HFF-Myc (cell line): ENCODE data around the gene CEP55.

ENCODE experiments used
- DNase-seq: peaks from one replicate; pipeline ENCODE4 v3.0.0-alpha.2; 2011; ENCODE audit warnings: low read depth; ENCODE audit errors: extremely low read depth
- H3K4me3 ChIP-seq: replicated peaks from 2 replicates; pipeline ENCODE4 v1.5.1; 2011; ENCODE audit warnings: low read depth, mild to moderate bottlenecking, control low read depth, low read length
- CTCF ChIP-seq: IDR thresholded peaks from 2 replicates; pipeline ENCODE4 v1.5.1; 2012; ENCODE audit warnings: mild to moderate bottlenecking, low read depth, low read length, control low read depth; ENCODE audit errors: missing control alignments

The CEP55 gene

GRCh38 chr10:93567277-93568104 is 71.1 kb downstream of the CEP55 start:
- TF ChIP-seq CTCF, result no peak
- H3K4me3 ChIP-seq, result no peak overlapping the region
- DNase-seq, result no peak

GRCh38 chr10:93568105-93568390 is 71.6 kb downstream of the CEP55 start:
- no peak overlapping the region for H3K4me3 ChIP-seq
- no peak for DNase-seq
- no peak for TF ChIP-seq CTCF

GRCh38 chr10:93570383-93570782 is 74.0 kb downstream of the CEP55 start:
- no peak for TF ChIP-seq CTCF
- no peak for DNase-seq
- no peak overlapping the region for H3K4me3 ChIP-seq

GRCh38 chr10:93572606-93573005 is 76.2 kb downstream of the CEP55 start:
- DNase-seq, result no peak
- TF ChIP-seq CTCF, result no peak
- H3K4me3 ChIP-seq, result no peak overlapping the region

GRCh38 chr10:93573051-93573909 is 76.9 kb downstream of the CEP55 start:
- no peak for TF ChIP-seq CTCF
- DNase-seq, result no peak
- H3K4me3 ChIP-seq, result no peak overlapping the region

- no peak for TF ChIP-seq CTCF
- no peak for DNase-seq
- H3K4me3 ChIP-seq, result no peak overlapping the region
These were observed 77.5 kb downstream of the CEP55 start for GRCh38 chr10:93573924-93574323.
